ENCODE data around the gene TOM1. TPM values are rescaled to one million over a fixed set of nuclear protein-coding genes. Genes with fewer than 3 reads are reported as not detected.

Gene TOM1
- polyA plus RNA-seq: 66.8 TPM
- long read RNA-seq, donor 1, partial matches to known transcripts: 7 of 12 reads
- long read RNA-seq, donor 1, other reads (novel, unspliced or antisense): 0 of 12 reads
- long read RNA-seq, donor 2, transcript TOM1-210 (15 exons, 2,389 nt): major isoform, 13 of 23 reads
- long read RNA-seq, donor 2, partial matches to known transcripts: 0 of 23 reads
- long read RNA-seq, donor 2, other reads (novel, unspliced or antisense): 0 of 23 reads
- long read RNA-seq, donor 3, transcript TOM1-210 (15 exons, 2,389 nt): major isoform, 17 of 29 reads
- long read RNA-seq, donor 3, partial matches to known transcripts: 8 of 29 reads
- long read RNA-seq, donor 3, other reads (novel, unspliced or antisense): 0 of 29 reads
- long read RNA-seq, donor 4, partial matches to known transcripts: 0 of 2 reads
- long read RNA-seq, donor 4, other reads (novel, unspliced or antisense): 0 of 2 reads
- long read RNA-seq, donor 5, transcript TOM1-210 (15 exons, 2,389 nt): major isoform, 7 of 11 reads
- long read RNA-seq, donor 5, partial matches to known transcripts: 0 of 11 reads
- long read RNA-seq, donor 5, other reads (novel, unspliced or antisense): 0 of 11 reads
- long read RNA-seq, donor 6, transcript TOM1-210 (15 exons, 2,389 nt): major isoform, 12 of 35 reads
- long read RNA-seq, donor 6, partial matches to known transcripts: 19 of 35 reads
- long read RNA-seq, donor 6, other reads (novel, unspliced or antisense): 0 of 35 reads
- long read RNA-seq, donor 7, transcript TOM1-210 (15 exons, 2,389 nt): major isoform, 5 of 7 reads
- long read RNA-seq, donor 7, partial matches to known transcripts: 0 of 7 reads
- long read RNA-seq, donor 7, other reads (novel, unspliced or antisense): 0 of 7 reads
- long read RNA-seq, donor 8, transcript TOM1-210 (15 exons, 2,389 nt): major isoform, 8 of 25 reads
- long read RNA-seq, donor 8, partial matches to known transcripts: 12 of 25 reads
- long read RNA-seq, donor 8, other reads (novel, unspliced or antisense): 0 of 25 reads
- long read RNA-seq, donor 9, transcript TOM1-210 (15 exons, 2,389 nt): major isoform, 7 of 27 reads
- long read RNA-seq, donor 9, partial matches to known transcripts: 15 of 27 reads
- long read RNA-seq, donor 9, other reads (novel, unspliced or antisense): 0 of 27 reads
- long read RNA-seq, donor 10, transcript TOM1-210 (15 exons, 2,389 nt): major isoform, 13 of 17 reads
- long read RNA-seq, donor 10, partial matches to known transcripts: 0 of 17 reads
- long read RNA-seq, donor 10, other reads (novel, unspliced or antisense): 0 of 17 reads
- long read RNA-seq, donor 11, transcript TOM1-210 (15 exons, 2,389 nt): major isoform, 10 of 21 reads
- long read RNA-seq, donor 11, partial matches to known transcripts: 9 of 21 reads
- long read RNA-seq, donor 11, other reads (novel, unspliced or antisense): 0 of 21 reads

GRCh38 chr22:35299673-35300499 lies at the start of gene TOM1:
TSS of gene TOM1 (plus strand) at chr22:35299894. CDS start at chr22:35299929, 35 bp downstream.
- Histone ChIP-seq H3K9me3 (ENCODE audit: control insufficient read depth, low read depth, low read length) (peaks cover 3% of the 10 kb centered on the region), H3K27me3 (ENCODE audit: control insufficient read depth, insufficient read depth, low read length) (no peaks in the 10 kb centered on the region), H3K4me3 (ENCODE audit: low read length) (peak within 1 kb of the TSS; percentile 80), H3K27ac (ENCODE audit: low read length) (peak within 1 kb of the TSS; percentile 95), H3K36me3 (ENCODE audit: control insufficient read depth, insufficient read depth, low read length) (peaks cover 14% of the 10 kb centered on the region), H3K4me1 (ENCODE audit: control insufficient read depth, insufficient read depth, low read length) (peaks cover 16% of the 10 kb centered on the region)
- no CpG with 5 or more reads among the region's 64 CpGs for WGBS (ENCODE audit: insufficient coverage, low lambda C conversion rate)
- peak; percentile 97 to 99 for DNase-seq

GRCh38 chr22:35250156-35250555 lies 49.5 kb upstream of the TOM1 start:
- no peak for DNase-seq
- no CpG with 5 or more reads among the region's 4 CpGs for WGBS (ENCODE audit: insufficient coverage, low lambda C conversion rate)
- Histone ChIP-seq H3K9me3 (ENCODE audit: control insufficient read depth, low read depth, low read length) (no peaks in the 10 kb centered on the region), H3K27me3 (ENCODE audit: control insufficient read depth, insufficient read depth, low read length) (no peaks in the 10 kb centered on the region), H3K4me1 (ENCODE audit: control insufficient read depth, insufficient read depth, low read length) (no peaks in the 10 kb centered on the region), H3K27ac (ENCODE audit: low read length) (no peak overlapping the region), H3K36me3 (ENCODE audit: control insufficient read depth, insufficient read depth, low read length) (no peaks in the 10 kb centered on the region), H3K4me3 (ENCODE audit: low read length) (no peak overlapping the region)

- Histone ChIP-seq H3K4me3 (ENCODE audit: low read length) (no peak overlapping the region), H3K27ac (ENCODE audit: low read length) (no peak overlapping the region), H3K27me3 (ENCODE audit: control insufficient read depth, insufficient read depth, low read length) (no peaks in the 10 kb centered on the region), H3K36me3 (ENCODE audit: control insufficient read depth, insufficient read depth, low read length) (no peaks in the 10 kb centered on the region), H3K4me1 (ENCODE audit: control insufficient read depth, insufficient read depth, low read length) (peaks cover 2% of the 10 kb centered on the region), H3K9me3 (ENCODE audit: control insufficient read depth, low read depth, low read length) (no peaks in the 10 kb centered on the region)
- DNase-seq: no peak
- WGBS (ENCODE audit: insufficient coverage, low lambda C conversion rate): no CpG with 5 or more reads among the region's 2 CpGs
These were observed 45.7 kb upstream of the TOM1 start for GRCh38 chr22:35253946-35254345.

GRCh38 chr22:35257002-35257320 lies 42.7 kb upstream of the TOM1 start:
- no peaks in the 10 kb centered on the region for H3K36me3 ChIP-seq (ENCODE audit: control insufficient read depth, insufficient read depth, low read length)
- H3K4me3 ChIP-seq (ENCODE audit: low read length): peak overlapping the region; percentile 87
- no peaks in the 10 kb centered on the region for H3K27me3 ChIP-seq (ENCODE audit: control insufficient read depth, insufficient read depth, low read length)
- no peaks in the 10 kb centered on the region for H3K9me3 ChIP-seq (ENCODE audit: control insufficient read depth, low read depth, low read length)
- no CpG with 5 or more reads among the region's 3 CpGs for WGBS (ENCODE audit: insufficient coverage, low lambda C conversion rate)
- DNase-seq: no peak
- peaks cover 2% of the 10 kb centered on the region for H3K4me1 ChIP-seq (ENCODE audit: control insufficient read depth, insufficient read depth, low read length)
- no peak overlapping the region for H3K27ac ChIP-seq (ENCODE audit: low read length)

- H3K27me3 ChIP-seq (ENCODE audit: control insufficient read depth, insufficient read depth, low read length): no peaks in the 10 kb centered on the region
- H3K4me3 ChIP-seq (ENCODE audit: low read length): peak within 1 kb of the TSS; percentile 87
- no CpG with 5 or more reads among the region's 84 CpGs for WGBS (ENCODE audit: insufficient coverage, low lambda C conversion rate)
- peak; percentile 87 to 92 for DNase-seq
- peaks cover 2% of the 10 kb centered on the region for H3K4me1 ChIP-seq (ENCODE audit: control insufficient read depth, insufficient read depth, low read length)
- H3K27ac ChIP-seq (ENCODE audit: low read length): peak within 1 kb of the TSS; percentile 48
- peaks cover 5% of the 10 kb centered on the region for H3K36me3 ChIP-seq (ENCODE audit: control insufficient read depth, insufficient read depth, low read length)
- H3K9me3 ChIP-seq (ENCODE audit: control insufficient read depth, low read depth, low read length): no peaks in the 10 kb centered on the region
These were observed 42.1 kb upstream of the TOM1 start, which contains the start of gene HMGXB4 for GRCh38 chr22:35257321-35258190. TSS of gene HMGXB4 (plus strand) at chr22:35257493. CDS start at chr22:35262391, 4,898 bp downstream.

GRCh38 chr22:35258191-35258988 lies 41.3 kb upstream of the TOM1 start:
- Histone ChIP-seq H3K27ac (ENCODE audit: low read length) (peak overlapping the region; percentile 48), H3K9me3 (ENCODE audit: control insufficient read depth, low read depth, low read length) (no peaks in the 10 kb centered on the region), H3K4me3 (ENCODE audit: low read length) (peak overlapping the region; percentile 87), H3K36me3 (ENCODE audit: control insufficient read depth, insufficient read depth, low read length) (peaks cover 14% of the 10 kb centered on the region), H3K4me1 (ENCODE audit: control insufficient read depth, insufficient read depth, low read length) (peaks cover 2% of the 10 kb centered on the region), H3K27me3 (ENCODE audit: control insufficient read depth, insufficient read depth, low read length) (no peaks in the 10 kb centered on the region)
- DNase-seq: peak in 1 of 2 donors; percentile 29
- 60% methylated on average over 1 of the region's 23 CpGs for WGBS (ENCODE audit: insufficient coverage, low lambda C conversion rate)

GRCh38 chr22:35264986-35265385 lies 34.7 kb upstream of the TOM1 start:
- peaks cover 74% of the 10 kb centered on the region for H3K36me3 ChIP-seq (ENCODE audit: control insufficient read depth, insufficient read depth, low read length)
- 100% methylated on average over 2 of the region's 7 CpGs for WGBS (ENCODE audit: insufficient coverage, low lambda C conversion rate)

GRCh38 chr22:35266277-35266676 lies 33.4 kb upstream of the TOM1 start:
- WGBS (ENCODE audit: insufficient coverage, low lambda C conversion rate): 73% methylated on average over 2 of the region's 3 CpGs
- H3K27me3 ChIP-seq (ENCODE audit: control insufficient read depth, insufficient read depth, low read length): no peaks in the 10 kb centered on the region
- H3K4me1 ChIP-seq (ENCODE audit: control insufficient read depth, insufficient read depth, low read length): no peaks in the 10 kb centered on the region
- H3K9me3 ChIP-seq (ENCODE audit: control insufficient read depth, low read depth, low read length): no peaks in the 10 kb centered on the region
- no peak overlapping the region for H3K4me3 ChIP-seq (ENCODE audit: low read length)
- H3K36me3 ChIP-seq (ENCODE audit: control insufficient read depth, insufficient read depth, low read length): peaks cover 85% of the 10 kb centered on the region
- peak in 1 of 2 donors; percentile 10 for DNase-seq
- H3K27ac ChIP-seq (ENCODE audit: low read length): no peak overlapping the region

More at GRCh38 chr22:35264986-35265385, 34.7 kb upstream of the TOM1 start:
- no peaks in the 10 kb centered on the region for H3K4me1 ChIP-seq (ENCODE audit: control insufficient read depth, insufficient read depth, low read length)
- no peak for DNase-seq
- H3K27me3 ChIP-seq (ENCODE audit: control insufficient read depth, insufficient read depth, low read length): no peaks in the 10 kb centered on the region
- no peaks in the 10 kb centered on the region for H3K9me3 ChIP-seq (ENCODE audit: control insufficient read depth, low read depth, low read length)
- no peak overlapping the region for H3K27ac ChIP-seq (ENCODE audit: low read length)
- no peak overlapping the region for H3K4me3 ChIP-seq (ENCODE audit: low read length)

All from large intestine (tissue), 12 donors.